Measurements from ENCODE around the gene ARNT2.

Gene ARNT2

GRCh38 chr15:80517290-80517689 lies 113.1 kb downstream of the ARNT2 start:
- no peaks in the 10 kb centered on the region for H3K4me1 Mint-ChIP-seq
- ATAC-seq = no peak
- no peak overlapping the region for H3K4me3 Mint-ChIP-seq
- no peaks in the 10 kb centered on the region for H3K27me3 Mint-ChIP-seq
- H3K36me3 Mint-ChIP-seq = no peaks in the 10 kb centered on the region
- no peak overlapping the region for H3K27ac Mint-ChIP-seq
- peaks cover 7% of the 10 kb centered on the region for H3K9me3 Mint-ChIP-seq

DNA sequence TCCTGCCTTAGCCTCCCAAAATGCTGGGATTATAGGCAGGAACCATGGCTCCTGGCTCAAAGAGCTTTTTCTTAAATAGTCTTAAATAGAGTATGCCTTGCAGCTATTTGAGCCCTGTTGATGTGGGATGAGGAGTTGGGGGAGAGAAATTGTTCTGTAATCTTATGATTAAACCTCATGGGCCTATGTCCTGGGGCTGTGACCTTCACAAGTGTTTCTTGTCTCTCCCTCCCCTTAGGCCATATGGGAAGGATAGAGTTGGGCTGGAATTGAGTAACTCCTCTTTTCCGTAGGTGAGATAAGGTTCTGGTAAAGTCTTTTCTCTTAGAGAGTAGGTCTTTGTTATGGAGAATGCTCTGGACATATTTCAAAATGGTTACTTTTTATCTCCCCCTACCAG lies 114.3 kb downstream of the ARNT2 start:
- no peak overlapping the region for H3K27ac Mint-ChIP-seq
- ATAC-seq = no peak
- H3K9me3 Mint-ChIP-seq = peaks cover 7% of the 10 kb centered on the region
- no peaks in the 10 kb centered on the region for H3K36me3 Mint-ChIP-seq
- no peaks in the 10 kb centered on the region for H3K4me1 Mint-ChIP-seq
- no peak overlapping the region for H3K4me3 Mint-ChIP-seq
- H3K27me3 Mint-ChIP-seq = peaks cover 9% of the 10 kb centered on the region

DNA sequence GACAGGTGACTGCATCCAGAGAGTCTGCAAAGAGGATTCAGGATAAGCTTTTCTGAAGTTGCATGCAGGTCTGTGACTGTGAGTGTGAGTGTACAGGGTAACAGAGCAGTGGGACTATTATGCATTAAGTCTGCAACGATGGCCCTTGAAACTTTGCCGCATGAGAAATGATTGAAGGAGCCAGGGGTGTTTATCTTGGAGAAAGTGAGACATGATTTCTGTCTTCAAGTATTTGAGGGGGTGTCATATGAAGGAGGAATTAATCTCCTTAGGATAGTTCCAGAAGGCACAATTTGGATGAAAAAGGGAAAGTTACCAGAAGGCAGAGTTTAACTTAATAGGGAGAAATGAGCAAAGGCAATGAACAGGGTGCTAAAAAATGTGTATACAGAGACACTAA lies 119.6 kb downstream of the ARNT2 start:
- Mint-ChIP-seq H3K27me3 (peaks cover 13% of the 10 kb centered on the region), H3K27ac (no peak overlapping the region), H3K9me3 (no peaks in the 10 kb centered on the region), H3K36me3 (no peaks in the 10 kb centered on the region), H3K4me1 (no peaks in the 10 kb centered on the region), H3K4me3 (no peak overlapping the region)
- ATAC-seq = no peak

DNA sequence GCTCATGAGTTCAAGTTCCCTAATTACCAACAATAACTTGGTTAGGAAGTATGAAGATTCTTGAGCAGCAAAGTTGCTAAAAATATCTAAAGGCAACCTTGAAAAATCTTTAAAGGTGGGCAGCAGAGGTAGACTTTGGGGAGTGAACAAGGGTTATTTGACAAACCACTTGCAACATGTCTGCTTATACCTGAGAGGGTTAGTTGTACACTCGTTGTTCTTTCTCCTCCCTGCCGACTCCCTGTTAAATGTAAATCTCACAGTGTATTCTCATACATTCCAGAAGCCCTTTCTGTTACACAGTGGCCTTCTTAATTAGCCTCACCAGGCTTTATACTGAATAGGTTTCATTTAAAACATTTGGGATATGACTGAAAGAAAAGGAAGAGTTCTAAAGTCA lies 121.7 kb downstream of the ARNT2 start:
- H3K9me3 Mint-ChIP-seq = no peaks in the 10 kb centered on the region
- no peaks in the 10 kb centered on the region for H3K36me3 Mint-ChIP-seq
- peaks cover 24% of the 10 kb centered on the region for H3K27me3 Mint-ChIP-seq
- no peaks in the 10 kb centered on the region for H3K4me1 Mint-ChIP-seq
- H3K27ac Mint-ChIP-seq = no peak overlapping the region
- ATAC-seq = no peak
- H3K4me3 Mint-ChIP-seq = no peak overlapping the region

DNA sequence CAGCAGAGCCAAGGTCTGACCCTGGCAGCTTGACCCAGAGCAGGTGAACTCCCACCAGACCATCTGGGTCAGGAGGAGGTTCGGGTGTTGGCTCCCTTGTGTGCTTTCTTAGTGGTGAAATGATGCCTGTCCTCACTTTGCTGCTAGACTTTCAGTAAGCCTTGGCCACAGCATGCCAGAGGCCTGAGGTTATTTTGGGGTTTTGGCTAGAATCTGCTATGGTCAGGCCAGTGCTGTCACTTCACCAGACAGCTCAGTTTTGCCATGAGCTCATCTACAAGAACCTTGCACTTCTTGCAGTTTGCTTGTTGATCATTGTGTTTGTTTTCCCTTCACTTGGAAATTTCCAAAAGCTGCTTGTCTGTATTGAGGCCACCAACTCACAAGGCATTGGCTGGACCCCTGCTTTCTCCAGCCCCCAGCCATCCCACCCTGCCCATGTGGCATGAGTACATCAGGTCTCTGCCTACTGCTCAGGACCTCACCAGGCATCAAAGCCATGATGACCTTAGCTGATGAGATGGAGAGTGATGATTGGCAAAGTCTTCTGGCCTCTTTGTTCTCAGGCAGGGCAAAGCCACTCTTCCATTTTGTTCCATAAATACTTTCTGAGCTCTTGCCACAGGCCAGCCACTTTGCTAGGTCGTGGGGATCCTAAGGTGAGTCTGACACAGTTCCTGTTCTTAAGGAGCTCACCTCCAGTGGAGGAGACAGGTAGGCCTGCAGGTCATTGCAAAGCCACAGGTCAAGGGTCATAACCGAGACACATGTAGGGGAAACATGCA lies 122.6 kb downstream of the ARNT2 start:
- Mint-ChIP-seq H3K27ac (no peak overlapping the region), H3K4me1 (no peaks in the 10 kb centered on the region), H3K36me3 (no peaks in the 10 kb centered on the region), H3K9me3 (no peaks in the 10 kb centered on the region), H3K4me3 (no peak overlapping the region), H3K27me3 (peaks cover 28% of the 10 kb centered on the region)
- no peak for ATAC-seq

DNA sequence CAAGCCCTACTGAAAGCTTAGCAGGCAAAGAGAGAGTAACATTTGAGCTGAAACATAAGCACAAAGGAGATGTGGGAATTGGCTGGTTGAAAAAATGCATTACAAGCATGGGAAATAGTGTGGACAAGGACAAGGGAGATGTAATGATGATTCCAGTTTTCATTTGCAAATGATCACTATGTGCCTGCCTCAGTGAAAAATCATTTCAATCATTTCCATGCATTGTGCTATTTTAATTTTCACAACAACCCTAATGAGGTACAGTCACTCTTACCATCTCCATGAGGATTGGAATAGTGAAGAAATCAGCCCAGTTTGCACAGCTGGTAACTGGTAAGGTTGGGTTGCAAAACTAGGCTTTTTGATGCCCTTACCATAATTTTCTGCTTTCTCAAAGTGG lies 123.2 kb downstream of the ARNT2 start:
- Mint-ChIP-seq H3K4me3 (no peak overlapping the region), H3K4me1 (no peaks in the 10 kb centered on the region), H3K27me3 (peaks cover 35% of the 10 kb centered on the region), H3K9me3 (no peaks in the 10 kb centered on the region), H3K27ac (no peak overlapping the region), H3K36me3 (no peaks in the 10 kb centered on the region)
- no peak for ATAC-seq

DNA sequence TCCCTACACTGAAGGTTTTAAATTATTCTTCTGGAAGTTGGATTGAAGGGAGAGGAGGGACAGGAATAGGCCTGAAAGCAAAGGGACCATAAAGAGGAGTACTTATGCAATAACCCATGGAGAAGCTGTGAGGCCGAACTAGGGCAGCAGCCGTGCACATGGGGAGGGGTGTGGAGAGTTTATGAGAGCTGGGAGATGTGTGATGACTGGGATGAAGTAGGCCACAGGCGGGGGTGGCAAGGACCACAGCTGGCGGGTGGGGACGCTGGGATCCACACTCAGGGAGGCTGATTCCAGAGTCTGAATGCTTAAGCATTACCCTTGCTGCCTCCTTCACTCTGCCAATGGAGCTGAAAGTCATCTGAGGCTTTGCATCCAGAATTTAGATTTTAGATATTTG lies 123.8 kb downstream of the ARNT2 start:
- no peaks in the 10 kb centered on the region for H3K9me3 Mint-ChIP-seq
- H3K4me1 Mint-ChIP-seq = no peaks in the 10 kb centered on the region
- no peaks in the 10 kb centered on the region for H3K36me3 Mint-ChIP-seq
- no peak overlapping the region for H3K27ac Mint-ChIP-seq
- ATAC-seq = no peak
- peaks cover 37% of the 10 kb centered on the region for H3K27me3 Mint-ChIP-seq
- H3K4me3 Mint-ChIP-seq = no peak overlapping the region

- no peak for ATAC-seq
- Mint-ChIP-seq H3K9me3 (peaks cover 9% of the 10 kb centered on the region), H3K27ac (no peak overlapping the region), H3K4me1 (no peaks in the 10 kb centered on the region), H3K4me3 (no peak overlapping the region), H3K36me3 (no peaks in the 10 kb centered on the region), H3K27me3 (peaks cover 49% of the 10 kb centered on the region)
These were observed 126.7 kb downstream of the ARNT2 start for GRCh38 chr15:80530737-80531365.

- peaks cover 11% of the 10 kb centered on the region for H3K9me3 Mint-ChIP-seq
- H3K4me3 Mint-ChIP-seq = no peak overlapping the region
- H3K27ac Mint-ChIP-seq = no peak overlapping the region
- H3K4me1 Mint-ChIP-seq = no peaks in the 10 kb centered on the region
- no peak for ATAC-seq
- H3K27me3 Mint-ChIP-seq = peaks cover 52% of the 10 kb centered on the region
- H3K36me3 Mint-ChIP-seq = no peaks in the 10 kb centered on the region
These were observed 127.2 kb downstream of the ARNT2 start for GRCh38 chr15:80531388-80531787.

- Mint-ChIP-seq H3K9me3 (peaks cover 11% of the 10 kb centered on the region), H3K27me3 (peaks cover 52% of the 10 kb centered on the region), H3K36me3 (no peaks in the 10 kb centered on the region), H3K4me3 (no peak overlapping the region), H3K27ac (no peak overlapping the region), H3K4me1 (no peaks in the 10 kb centered on the region)
- no peak for ATAC-seq
These were observed 127.6 kb downstream of the ARNT2 start for GRCh38 chr15:80531796-80532195.

DNA sequence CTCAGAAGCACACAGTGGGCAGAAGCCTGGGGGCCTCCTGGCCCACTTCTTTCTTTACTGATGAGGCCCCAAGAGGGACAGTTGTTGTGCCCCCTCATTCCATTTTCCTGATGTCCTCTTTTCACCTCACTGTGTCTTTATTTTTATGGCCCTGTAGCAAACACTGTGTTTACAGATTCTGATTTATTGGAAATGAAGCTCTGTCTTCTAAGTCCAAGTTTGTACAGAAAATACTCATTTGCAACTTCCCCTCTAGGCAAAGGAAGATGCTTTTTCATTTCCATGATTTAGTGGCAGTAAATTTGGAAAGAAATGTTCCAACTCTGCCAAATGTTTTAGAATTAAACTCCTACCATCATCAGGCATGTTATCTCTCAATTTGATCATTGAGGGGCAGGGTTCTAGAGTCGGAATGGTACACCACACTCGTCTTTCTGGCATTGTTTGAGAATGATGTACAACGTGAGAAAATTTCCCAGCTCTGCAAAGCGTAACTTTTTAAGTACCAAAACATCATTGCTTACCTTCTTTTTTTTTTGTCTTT lies 129.7 kb downstream of the ARNT2 start:
- Mint-ChIP-seq H3K4me1 (no peaks in the 10 kb centered on the region), H3K9me3 (peaks cover 11% of the 10 kb centered on the region), H3K27me3 (peaks cover 51% of the 10 kb centered on the region), H3K36me3 (no peaks in the 10 kb centered on the region), H3K4me3 (no peak overlapping the region), H3K27ac (no peak overlapping the region)
- no peak for ATAC-seq

DNA sequence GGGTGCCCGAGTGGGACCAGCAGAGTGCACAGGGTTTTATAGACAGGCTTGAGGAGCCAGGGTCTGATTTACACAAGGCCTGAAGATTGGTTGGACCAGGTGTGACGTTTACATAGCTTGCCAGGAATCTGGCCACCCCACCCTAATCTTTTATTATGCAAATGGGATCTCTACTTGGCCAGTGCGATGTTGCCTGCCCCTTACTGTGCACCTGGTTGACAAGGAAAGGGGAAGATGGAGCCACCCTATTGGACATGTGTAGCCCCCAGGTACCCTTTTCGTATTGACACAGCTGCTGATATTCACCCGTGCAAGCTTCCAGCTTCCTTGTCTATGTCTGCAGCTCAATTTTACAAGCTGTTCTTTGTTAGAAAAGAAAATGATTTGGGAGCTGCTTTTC lies 132.0 kb downstream of the ARNT2 start:
- Mint-ChIP-seq H3K36me3 (no peaks in the 10 kb centered on the region), H3K27ac (no peak overlapping the region), H3K27me3 (peaks cover 46% of the 10 kb centered on the region), H3K4me1 (no peaks in the 10 kb centered on the region), H3K9me3 (peaks cover 14% of the 10 kb centered on the region), H3K4me3 (no peak overlapping the region)
- no peak for ATAC-seq

- H3K27me3 Mint-ChIP-seq = peaks cover 47% of the 10 kb centered on the region
- no peak overlapping the region for H3K27ac Mint-ChIP-seq
- no peak for ATAC-seq
- H3K36me3 Mint-ChIP-seq = no peaks in the 10 kb centered on the region
- no peaks in the 10 kb centered on the region for H3K4me1 Mint-ChIP-seq
- H3K4me3 Mint-ChIP-seq = no peak overlapping the region
- peaks cover 14% of the 10 kb centered on the region for H3K9me3 Mint-ChIP-seq
These were observed 132.5 kb downstream of the ARNT2 start for GRCh38 chr15:80536716-80537115.

- Mint-ChIP-seq H3K4me3 (no peak overlapping the region), H3K27ac (no peak overlapping the region), H3K9me3 (peaks cover 11% of the 10 kb centered on the region), H3K27me3 (peaks cover 26% of the 10 kb centered on the region), H3K4me1 (no peaks in the 10 kb centered on the region), H3K36me3 (no peaks in the 10 kb centered on the region)
- no peak for ATAC-seq
These were observed 140.9 kb downstream of the ARNT2 start for GRCh38 chr15:80545078-80545477.

GRCh38 chr15:80547264-80547663 lies 143.1 kb downstream of the ARNT2 start:
- no peaks in the 10 kb centered on the region for H3K4me1 Mint-ChIP-seq
- ATAC-seq = no peak
- peaks cover 8% of the 10 kb centered on the region for H3K9me3 Mint-ChIP-seq
- no peaks in the 10 kb centered on the region for H3K36me3 Mint-ChIP-seq
- H3K27ac Mint-ChIP-seq = no peak overlapping the region
- H3K4me3 Mint-ChIP-seq = no peak overlapping the region
- peaks cover 11% of the 10 kb centered on the region for H3K27me3 Mint-ChIP-seq

DNA sequence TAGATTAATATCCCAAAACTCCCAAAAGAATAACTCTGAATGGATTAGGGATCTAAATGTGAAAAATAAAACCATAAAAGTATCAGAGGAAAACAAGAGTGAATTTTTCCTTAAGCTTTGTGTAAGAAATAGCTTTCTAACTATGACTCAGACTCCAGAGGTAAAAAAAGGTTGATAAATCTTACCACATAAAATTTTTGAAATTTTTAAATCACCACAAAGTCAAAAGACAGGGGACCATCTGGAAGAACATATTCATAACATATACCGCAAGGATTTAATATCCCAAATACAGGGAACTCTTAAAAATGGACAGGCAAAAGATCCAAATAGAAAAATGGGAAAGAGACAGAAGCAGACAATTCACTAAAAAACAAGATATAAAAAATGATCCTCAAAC lies 145.0 kb downstream of the ARNT2 start:
- no peaks in the 10 kb centered on the region for H3K4me1 Mint-ChIP-seq

More for the DNA sequence above, 145.0 kb downstream of the ARNT2 start:
- peaks cover 4% of the 10 kb centered on the region for H3K9me3 Mint-ChIP-seq
- ATAC-seq = no peak
- H3K27ac Mint-ChIP-seq = no peak overlapping the region
- no peaks in the 10 kb centered on the region for H3K36me3 Mint-ChIP-seq
- peaks cover 11% of the 10 kb centered on the region for H3K27me3 Mint-ChIP-seq
- H3K4me3 Mint-ChIP-seq = no peak overlapping the region
